T-cell (primary cell): Measurements from ENCODE around the gene HBD. TPM values are rescaled to one million over a fixed set of nuclear protein-coding genes. Genes with fewer than 3 reads are reported as not detected.

Source experiments
- ATAC-seq, 4 experiments: fragments of 200-7000 bp in 3 of 4; fragments of 150-1000 bp in 1 of 4; cut with Tn5 transposase; replicated peaks in 1 of 4; 1 replicate in 3 of 4; 2 replicates in 1 of 4; pipeline ENCODE4 v1.10.0; 2021; ENCODE audit warnings: moderate library complexity in 3 of 4, mild to moderate bottlenecking in 2 of 4, moderate number of reproducible peaks in 1 of 4
- CTCF ChIA-PET, 2 donors: fragments of 300-600 bp; sonication (Branson Sonifier 250); formaldehyde crosslinking; loops; one replicate each; lab custom pipeline; 2022; ENCODE audit warnings: antibody characterized with exemption in 2 of 2; lab: Charles Lee
- POLR2A ChIA-PET, 2 donors: fragments of 300-600 bp; sonication (Branson Sonifier 250); formaldehyde crosslinking; loops; one replicate each; lab custom pipeline; 2022; ENCODE audit warnings: antibody characterized with exemption in 2 of 2; lab: Charles Lee
- DNase-seq, 35 experiments: peaks; one replicate each; pipeline versions ENCODE4 v3.0.0 to v3.0.0-alpha.2; 2013 to 2023
- H3K27ac ChIP-seq: one replicate; pipeline ENCODE4 v1.5.1; 2013; ENCODE audit warnings: low read length
- H3K27me3 ChIP-seq, 2 experiments: replicated peaks in 1 of 2; 1 replicate in 1 of 2; 2 replicates in 1 of 2; pipeline versions ENCODE4 v1.6.1 to v1.7.0; 2013; ENCODE audit warnings: low read length in 1 of 2, mixed read lengths in 1 of 2; ENCODE audit not compliant: control insufficient read depth in 2 of 2, insufficient read depth in 2 of 2; ENCODE audit errors: extremely low read depth in 1 of 2
- H3K36me3 ChIP-seq, 2 donors: 1 replicate in 1 of 2; 2 replicates in 1 of 2; pipeline versions ENCODE4 v1.6.1 to v1.7.0; 2013; ENCODE audit warnings: low read length in 1 of 2; ENCODE audit not compliant: control insufficient read depth in 2 of 2, insufficient read depth in 1 of 2; ENCODE audit errors: extremely low read depth in 1 of 2
- H3K4me1 ChIP-seq, 2 experiments: 1 replicate in 1 of 2; 2 replicates in 1 of 2; pipeline versions ENCODE4 v1.6.1 to v1.7.0; 2013; ENCODE audit warnings: low read length in 2 of 2, mixed read lengths in 1 of 2; ENCODE audit not compliant: insufficient read depth in 2 of 2, control insufficient read depth in 1 of 2; ENCODE audit errors: extremely low read depth in 1 of 2
- H3K4me3 ChIP-seq, 2 donors: 1 replicate in 1 of 2; 2 replicates in 1 of 2; pipeline versions ENCODE4 v1.5.1 to v1.7.0; 2013; ENCODE audit warnings: mild to moderate bottlenecking in 2 of 2, low read length in 1 of 2, moderate library complexity in 1 of 2; ENCODE audit not compliant: control insufficient read depth in 1 of 2; ENCODE audit errors: extremely low read depth in 1 of 2
- H3K9me3 ChIP-seq: 2 replicates; pipeline ENCODE4 v1.7.0; 2013
- H3K27ac Mint-ChIP-seq, 2 donors: one replicate each; pipeline ENCODE4 v1.8.0; 2020 to 2021; ENCODE audit warnings: mild to moderate bottlenecking in 2 of 2, mixed read lengths in 2 of 2
- H3K27me3 Mint-ChIP-seq, 2 donors: one replicate each; pipeline ENCODE4 v1.8.0; 2021 to 2022; ENCODE audit warnings: mixed read lengths in 2 of 2
- H3K36me3 Mint-ChIP-seq: one replicate; pipeline ENCODE4 v1.8.0; 2021; ENCODE audit warnings: mixed read lengths
- H3K4me1 Mint-ChIP-seq, 3 donors: one replicate each; pipeline ENCODE4 v1.8.0; 2020 to 2022; ENCODE audit warnings: mixed read lengths in 3 of 3, mild to moderate bottlenecking in 1 of 3
- H3K4me3 Mint-ChIP-seq, 3 donors: one replicate each; pipeline ENCODE4 v1.8.0; 2020 to 2022; ENCODE audit warnings: mild to moderate bottlenecking in 3 of 3, mixed read lengths in 3 of 3, moderate library complexity in 3 of 3
- H3K9me3 Mint-ChIP-seq, 3 donors: one replicate each; pipeline ENCODE4 v1.8.0; 2020 to 2022; ENCODE audit warnings: mixed read lengths in 3 of 3
- WGBS: methylation state at CpG from one replicate; pipeline ENCODE4 v1.1.5; 2013; ENCODE audit warnings: missing lambda C conversion rate; ENCODE audit not compliant: insufficient coverage; 5-methylcytosine and 5-hydroxymethylcytosine counted together
- total RNA-seq, 35 experiments: library from RNA in 6 of 35; stranded (reverse) in 6 of 35; fragments of 120-200 nt in 1 of 35; gene quantifications; one replicate each; pipeline versions ENCODE4 v1.2.1 to v1.2.4 and lab custom pipeline; 2013 to 2026

HBD gene
- total RNA-seq, 5 donors from 2014 or later (not counting 1 experiment from before 2014, with no cell fraction given), result 0.72 to 1.9 TPM; not detected in 3

DNA sequence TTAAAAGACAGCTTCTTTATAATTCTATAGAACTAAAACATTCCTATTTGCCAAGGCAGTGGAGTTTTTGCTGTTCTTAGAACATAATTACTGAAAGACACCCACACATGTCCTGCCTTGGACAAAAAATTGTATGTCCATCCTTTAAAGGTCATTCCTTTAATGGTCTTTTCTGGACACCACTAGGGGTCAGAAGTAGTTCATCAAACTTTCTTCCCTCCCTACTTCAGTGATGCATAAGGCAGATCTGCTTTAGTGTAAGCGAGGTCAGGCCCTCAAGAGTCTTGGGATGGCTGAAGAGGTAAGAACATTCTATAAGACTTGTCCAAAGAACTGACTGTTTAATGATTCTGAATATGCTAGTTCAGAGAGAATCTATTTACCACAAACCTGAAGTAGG is 29.5 kb downstream of the HBD start:
- H3K4me1 Mint-ChIP-seq, result no peaks in the 10 kb centered on the region
- POLR2A ChIA-PET, result no interaction called here
- H3K27ac ChIP-seq, result no peak overlapping the region
- no peak for ATAC-seq
- no peak overlapping the region for H3K4me3 Mint-ChIP-seq
- peaks cover 0 to 2% (median 0%) of the 10 kb centered on the region in 3 donors for H3K9me3 Mint-ChIP-seq
- no peaks in the 10 kb centered on the region for H3K36me3 Mint-ChIP-seq
- no peaks in the 10 kb centered on the region for H3K4me1 ChIP-seq
- H3K27me3 Mint-ChIP-seq, result peaks cover 0 to 2% of the 10 kb centered on the region in 2 donors
- no peaks in the 10 kb centered on the region for H3K9me3 ChIP-seq
- CTCF ChIA-PET, result no interaction called here
- WGBS, result no CpG with 5 or more reads among the region's 1 CpG
- no peak for DNase-seq
- H3K36me3 ChIP-seq, result no peaks in the 10 kb centered on the region
- no peaks in the 10 kb centered on the region for H3K27me3 ChIP-seq
- no peak overlapping the region for H3K4me3 ChIP-seq
- no peak overlapping the region for H3K27ac Mint-ChIP-seq

- Histone ChIP-seq H3K27ac (no peak overlapping the region), H3K27me3 (no peaks in the 10 kb centered on the region), H3K9me3 (no peaks in the 10 kb centered on the region), H3K4me3 (no peak overlapping the region), H3K4me1 (no peaks in the 10 kb centered on the region), H3K36me3 (no peaks in the 10 kb centered on the region)
- WGBS, result 63% methylated on average over 1 of the region's 2 CpGs
- Mint-ChIP-seq H3K27ac (no peak overlapping the region), H3K4me1 (no peaks in the 10 kb centered on the region), H3K4me3 (no peak overlapping the region), H3K27me3 (peaks cover 0 to 5% of the 10 kb centered on the region in 2 donors), H3K36me3 (no peaks in the 10 kb centered on the region), H3K9me3 (peaks cover 0 to 4% (median 0%) of the 10 kb centered on the region in 3 donors)
- CTCF ChIA-PET, result no interaction called here
- POLR2A ChIA-PET, result no interaction called here
- DNase-seq (no peak), ATAC-seq (no peak)
Measured at GRCh38 chr11:5203366-5203765, 30.9 kb downstream of the HBD start.

- H3K4me1 ChIP-seq, result no peaks in the 10 kb centered on the region
- POLR2A ChIA-PET, result no interaction called here
- CTCF ChIA-PET, result no interaction called here
- H3K9me3 Mint-ChIP-seq, result peaks cover 0 to 4% (median 0%) of the 10 kb centered on the region in 3 donors
- ATAC-seq (no peak), DNase-seq (no peak)
- H3K9me3 ChIP-seq, result no peaks in the 10 kb centered on the region
- H3K27me3 ChIP-seq, result no peaks in the 10 kb centered on the region
- no peak within 1 kb of the TSS for H3K4me3 ChIP-seq
- no peaks in the 10 kb centered on the region for H3K4me1 Mint-ChIP-seq
- peaks cover 0 to 5% of the 10 kb centered on the region in 2 donors for H3K27me3 Mint-ChIP-seq
- H3K27ac ChIP-seq, result no peak within 1 kb of the TSS
- no peaks in the 10 kb centered on the region for H3K36me3 Mint-ChIP-seq
- H3K36me3 ChIP-seq, result no peaks in the 10 kb centered on the region
- H3K27ac Mint-ChIP-seq, result no peak within 1 kb of the TSS
- H3K4me3 Mint-ChIP-seq, result no peak within 1 kb of the TSS
- WGBS, result no CpG with 5 or more reads among the region's 1 CpG
Measured at GRCh38 chr11:5200582-5200981, 33.7 kb downstream of the HBD start, which contains the start of gene OR51V1. OR51V1 (minus strand) TSS chr11:5200682; CDS start chr11:5200682, 0 bp downstream.

DNA sequence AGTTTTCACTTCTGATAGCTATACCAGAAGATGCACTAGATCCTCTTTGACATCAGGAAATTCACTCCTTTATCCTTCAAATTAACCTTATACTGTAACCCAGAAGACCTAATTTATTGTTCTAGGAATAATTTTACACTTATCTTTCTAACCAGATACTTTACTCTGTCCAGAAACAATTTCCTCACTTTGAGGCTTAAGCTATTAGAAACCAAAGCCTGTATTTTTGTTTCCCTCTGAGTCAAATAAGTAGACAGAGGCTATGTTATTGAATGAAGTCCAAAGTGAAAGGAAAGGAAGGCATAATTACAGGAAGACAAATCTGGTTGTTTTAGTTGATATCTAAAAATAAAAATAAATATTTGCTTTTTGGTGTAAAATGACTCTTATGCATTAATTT is 36.0 kb downstream of the HBD start:
- H3K27ac Mint-ChIP-seq, result no peak overlapping the region
- H3K4me1 Mint-ChIP-seq, result no peaks in the 10 kb centered on the region
- no peaks in the 10 kb centered on the region for H3K4me1 ChIP-seq
- H3K27ac ChIP-seq, result no peak overlapping the region
- H3K27me3 Mint-ChIP-seq, result peaks cover 0 to 5% of the 10 kb centered on the region in 2 donors
- no peaks in the 10 kb centered on the region for H3K27me3 ChIP-seq
- H3K9me3 ChIP-seq, result no peaks in the 10 kb centered on the region
- peaks cover 0 to 4% (median 4%) of the 10 kb centered on the region in 3 donors for H3K9me3 Mint-ChIP-seq
- no peak for ATAC-seq
- H3K36me3 Mint-ChIP-seq, result no peaks in the 10 kb centered on the region
- H3K4me3 Mint-ChIP-seq, result no peak overlapping the region
- no peak for DNase-seq
- no peaks in the 10 kb centered on the region for H3K36me3 ChIP-seq
- H3K4me3 ChIP-seq, result no peak overlapping the region
- CTCF ChIA-PET, result no interaction called here
- POLR2A ChIA-PET, result no interaction called here

DNA sequence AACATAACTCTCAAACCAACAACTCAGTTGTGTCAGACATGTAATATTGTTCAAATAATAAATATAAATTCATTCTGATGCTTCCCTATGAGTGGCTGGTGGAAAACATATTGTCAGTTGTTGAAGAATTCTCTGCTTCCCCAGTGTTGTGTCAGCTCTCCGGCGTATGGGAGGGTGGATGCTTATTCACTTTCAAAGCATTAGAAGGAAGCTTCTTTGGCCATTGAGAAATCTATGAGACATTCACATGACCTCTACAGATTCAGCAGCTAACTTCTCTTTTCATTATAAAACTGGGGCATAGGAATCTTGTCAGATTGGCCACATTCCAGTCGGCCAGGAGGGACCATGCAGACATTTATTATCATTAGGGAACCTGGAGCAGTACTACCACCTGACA is 36.7 kb downstream of the HBD start:
- 13% methylated on average over 1 of the region's 3 CpGs for WGBS

DNA sequence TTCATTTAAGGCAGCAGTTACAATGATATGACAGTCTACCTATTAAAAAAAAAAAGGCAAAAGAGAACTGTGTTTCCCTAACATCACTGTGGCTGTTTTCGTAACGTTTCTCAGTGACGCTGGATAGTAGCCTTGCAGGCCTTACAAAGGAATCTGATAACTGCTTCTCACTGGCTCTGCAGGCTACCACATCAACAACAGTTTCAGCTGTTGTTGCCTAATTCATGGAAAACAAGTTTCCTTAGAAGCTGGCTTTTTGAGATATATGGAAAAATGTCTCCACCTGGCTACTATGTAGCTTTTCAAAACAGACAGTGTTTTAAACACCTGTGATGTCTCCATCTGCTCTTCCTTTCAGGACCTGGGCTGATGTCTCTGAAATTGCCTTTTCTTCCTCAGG is 37.6 kb downstream of the HBD start:
- no peak overlapping the region for H3K4me3 Mint-ChIP-seq
- H3K4me1 Mint-ChIP-seq, result no peaks in the 10 kb centered on the region
- POLR2A ChIA-PET, result no interaction called here
- peaks cover 0 to 5% of the 10 kb centered on the region in 2 donors for H3K27me3 Mint-ChIP-seq
- no peaks in the 10 kb centered on the region for H3K9me3 ChIP-seq
- H3K27me3 ChIP-seq, result no peaks in the 10 kb centered on the region
- no peaks in the 10 kb centered on the region for H3K36me3 ChIP-seq
- 90% methylated on average over 3 of the region's 3 CpGs for WGBS
- CTCF ChIA-PET, result no interaction called here
- H3K27ac ChIP-seq, result no peak overlapping the region
- H3K9me3 Mint-ChIP-seq, result peaks cover 2 to 7% (median 4%) of the 10 kb centered on the region in 3 donors
- no peaks in the 10 kb centered on the region for H3K36me3 Mint-ChIP-seq
- H3K4me3 ChIP-seq, result no peak overlapping the region
- ATAC-seq, result no peak
- no peaks in the 10 kb centered on the region for H3K4me1 ChIP-seq
- no peak overlapping the region for H3K27ac Mint-ChIP-seq
- DNase-seq, result no peak

More for the DNA sequence above, 36.7 kb downstream of the HBD start:
- Histone ChIP-seq H3K9me3 (no peaks in the 10 kb centered on the region), H3K36me3 (no peaks in the 10 kb centered on the region), H3K4me3 (no peak overlapping the region), H3K4me1 (no peaks in the 10 kb centered on the region), H3K27ac (no peak overlapping the region), H3K27me3 (no peaks in the 10 kb centered on the region)
- H3K4me3 Mint-ChIP-seq, result no peak overlapping the region
- H3K36me3 Mint-ChIP-seq, result no peaks in the 10 kb centered on the region
- H3K27me3 Mint-ChIP-seq, result peaks cover 0 to 5% of the 10 kb centered on the region in 2 donors
- ATAC-seq (no peak), DNase-seq (no peak)
- CTCF ChIA-PET, result no interaction called here
- no peak overlapping the region for H3K27ac Mint-ChIP-seq
- H3K9me3 Mint-ChIP-seq, result peaks cover 0 to 7% (median 4%) of the 10 kb centered on the region in 3 donors
- POLR2A ChIA-PET, result no interaction called here
- no peaks in the 10 kb centered on the region for H3K4me1 Mint-ChIP-seq

DNA sequence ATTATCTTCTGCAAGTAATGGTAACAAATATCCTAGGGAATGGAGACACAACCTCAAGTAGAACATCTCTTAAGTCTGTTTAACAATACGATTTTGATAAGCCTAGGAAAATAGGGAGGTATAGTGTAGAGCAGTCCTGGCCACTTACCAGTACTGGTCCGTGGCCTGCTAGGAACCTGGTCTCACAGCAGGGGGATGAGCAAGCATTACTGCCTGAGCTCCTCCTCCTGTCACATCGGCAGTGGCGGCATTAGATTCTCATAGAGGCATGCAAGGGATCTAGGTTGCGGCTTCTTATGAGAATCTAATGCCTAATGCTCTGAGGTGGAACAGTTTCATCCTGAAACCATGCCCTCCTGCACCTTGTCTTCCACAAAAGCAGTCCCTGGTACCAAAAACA is 38.2 kb downstream of the HBD start:
- DNase-seq (no peak), ATAC-seq (no peak)
- H3K4me3 Mint-ChIP-seq, result no peak overlapping the region
- H3K4me1 ChIP-seq, result no peaks in the 10 kb centered on the region
- no peaks in the 10 kb centered on the region for H3K36me3 Mint-ChIP-seq
- 95% methylated on average over 3 of the region's 5 CpGs for WGBS
- no peaks in the 10 kb centered on the region for H3K4me1 Mint-ChIP-seq
- no peaks in the 10 kb centered on the region for H3K9me3 ChIP-seq
- H3K36me3 ChIP-seq, result no peaks in the 10 kb centered on the region
- peaks cover 4 to 7% (median 7%) of the 10 kb centered on the region in 3 donors for H3K9me3 Mint-ChIP-seq
- peaks cover 0 to 5% of the 10 kb centered on the region in 2 donors for H3K27me3 Mint-ChIP-seq
- POLR2A ChIA-PET, result no interaction called here
- H3K27ac Mint-ChIP-seq, result no peak overlapping the region
- CTCF ChIA-PET, result no interaction called here
- H3K27ac ChIP-seq, result no peak overlapping the region
- no peak overlapping the region for H3K4me3 ChIP-seq
- no peaks in the 10 kb centered on the region for H3K27me3 ChIP-seq
